Measurements from ENCODE around the gene ZNF512B.

ZNF512B gene

GRCh38 chr20:63968928-63969760 is 586 bp downstream of the ZNF512B start (continued):
- no peak for TF ChIP-seq ZNF274 (IDR thresholded peaks at IDR 0.05; ENCODE audit: low read length)
- no peak for TF ChIP-seq ZNF274 (tag by site-specific recombination; IDR thresholded peaks at IDR 0.05; ENCODE audit: borderline replicate concordance)
- no peak for TF ChIP-seq ZNF366 (tag by site-specific recombination; conservative IDR thresholded peaks at IDR 0.05)
- no peak for TF ChIP-seq ZNF664 (tag by site-specific recombination; IDR thresholded peaks at IDR 0.05)
- no peak for TF ChIP-seq ZNF645 (tag by site-specific recombination; IDR thresholded peaks at IDR 0.05)
- TF ChIP-seq TRIM28 (IDR thresholded peaks at IDR 0.05; ENCODE audit: borderline replicate concordance, low read length): no peak
- TF ChIP-seq ZNF10 (tag by site-specific recombination; IDR thresholded peaks at IDR 0.05): peak; percentile 97
- TF ChIP-seq ZNF169 (tag by site-specific recombination; IDR thresholded peaks at IDR 0.05): no peak
- TF ChIP-seq KLF16 (tag by site-specific recombination; IDR thresholded peaks at IDR 0.05): no peak
- no peak for TF ChIP-seq YY1 (tag by site-specific recombination; IDR thresholded peaks at IDR 0.05)
- no peak for TF ChIP-seq ZSCAN18 (tag by site-specific recombination; IDR thresholded peaks at IDR 0.05)
- TF ChIP-seq REPIN1 (tag by site-specific recombination; IDR thresholded peaks at IDR 0.05; ENCODE audit: low read depth): no peak
- TF ChIP-seq MEIS1 (CRISPR knock-in tag; IDR thresholded peaks at IDR 0.05; ENCODE audit: borderline replicate concordance): no peak
- TF ChIP-seq ZBTB10 (tag by site-specific recombination; IDR thresholded peaks at IDR 0.05): peak; percentile 80
- peak; percentile 94 for TF ChIP-seq BCL11B (tag by site-specific recombination; IDR thresholded peaks at IDR 0.05; ENCODE audit: low read depth)
- TF ChIP-seq GFI1B (tag by site-specific recombination; IDR thresholded peaks at IDR 0.05): no peak
- TF ChIP-seq AEBP2 (tag by site-specific recombination; IDR thresholded peaks at IDR 0.05; ENCODE audit: borderline replicate concordance): no peak
- TF ChIP-seq ZXDB (tag by site-specific recombination; IDR thresholded peaks at IDR 0.05): no peak
- no peak for TF ChIP-seq ZNF398 (tag by site-specific recombination; IDR thresholded peaks at IDR 0.05)
- TF ChIP-seq ZNF155 (tag by site-specific recombination; IDR thresholded peaks at IDR 0.05): no peak
- no peak for TF ChIP-seq ZNF549 (tag by site-specific recombination; IDR thresholded peaks at IDR 0.05)
- peak; percentile 39 for TF ChIP-seq ZNF335 (tag by site-specific recombination; conservative IDR thresholded peaks at IDR 0.05)
- no peak for TF ChIP-seq ZNF658 (tag by site-specific recombination; IDR thresholded peaks at IDR 0.05)
- TF ChIP-seq ZFHX2 (tag by site-specific recombination; conservative IDR thresholded peaks at IDR 0.05): 0 out of 2 replicates have a peak, but pooled peaks have one; percentile 13
- no peak for TF ChIP-seq ZNF26 (tag by site-specific recombination; IDR thresholded peaks at IDR 0.05)
- TF ChIP-seq ZNF600 (tag by site-specific recombination; IDR thresholded peaks at IDR 0.05): no peak
- no peak for TF ChIP-seq MYNN (tag by site-specific recombination; IDR thresholded peaks at IDR 0.05; ENCODE audit: borderline replicate concordance)
- TF ChIP-seq ZNF211 (tag by site-specific recombination; IDR thresholded peaks at IDR 0.05; ENCODE audit: low read depth): no peak
- no peak for TF ChIP-seq ZNF513 (tag by site-specific recombination; IDR thresholded peaks at IDR 0.05)

Data from HEK293 (cell line).